HepG2 (cell line): Measurements from ENCODE around the gene ALDH3B2. TPM values are rescaled to one million over a fixed set of nuclear protein-coding genes. Genes with fewer than 3 reads are reported as not detected.

ENCODE experiments used
- CCDC6 ChIP-seq: sonication (generic); formaldehyde crosslinking; IDR thresholded peaks from 2 replicates; pipeline ENCODE4 v1.8.1; 2022; ENCODE audit warnings: mild to moderate bottlenecking, missing genetic modification reagents, moderate library complexity
- CERS6 ChIP-seq: sonication (generic); formaldehyde crosslinking; IDR thresholded peaks from 2 replicates; pipeline ENCODE4 v1.5.0; 2020; ENCODE audit warnings: missing genetic modification reagents
- HNRNPL ChIP-seq: fragments of 200-400 bp; formaldehyde crosslinking; IDR thresholded peaks from 2 replicates; pipeline ENCODE4 v1.6.1; 2017; ENCODE audit warnings: mild to moderate bottlenecking, low read depth, low read length
- HOMEZ ChIP-seq: IDR thresholded peaks from 2 replicates; pipeline ENCODE4 v1.6.1; 2016; ENCODE audit warnings: low read depth
- IRF9 ChIP-seq: sonication (generic); formaldehyde crosslinking; IDR thresholded peaks from 2 replicates; pipeline ENCODE4 v1.8.0; 2022; ENCODE audit warnings: missing genetic modification reagents, mild to moderate bottlenecking, borderline replicate concordance
- MED13 ChIP-seq: sonication (generic); formaldehyde crosslinking; IDR thresholded peaks from 2 replicates; pipeline ENCODE4 v1.5.0; 2020; ENCODE audit warnings: missing genetic modification reagents
- SATB2 ChIP-seq: sonication (generic); formaldehyde crosslinking; IDR thresholded peaks from 2 replicates; pipeline ENCODE4 v1.5.0; 2020; ENCODE audit warnings: missing genetic modification reagents
- TOE1 ChIP-seq: sonication (generic); formaldehyde crosslinking; IDR thresholded peaks from 2 replicates; pipeline ENCODE4 v1.4.0; 2020; ENCODE audit warnings: mild to moderate bottlenecking, missing genetic modification reagents
- ZBTB40 ChIP-seq, 2 experiments: fragments of 450-650 bp in 1 of 2; sonication (generic) in 1 of 2; formaldehyde crosslinking in 1 of 2; IDR thresholded peaks; 2 replicates each; pipeline versions ENCODE4 v1.6.1 to v1.8.0; 2016 to 2022; ENCODE audit warnings: antibody characterized with exemption in 1 of 2, mild to moderate bottlenecking in 1 of 2, missing genetic modification reagents in 1 of 2
- ZNF567 ChIP-seq: sonication (generic); formaldehyde crosslinking; IDR thresholded peaks from 2 replicates; pipeline ENCODE4 v1.8.1; 2023; ENCODE audit warnings: mild to moderate bottlenecking, missing genetic modification reagents, borderline replicate concordance
- ZNF703 ChIP-seq: sonication (generic); formaldehyde crosslinking; IDR thresholded peaks from 2 replicates; pipeline ENCODE4 v1.5.1; 2020; ENCODE audit warnings: missing genetic modification reagents, mild to moderate bottlenecking, moderate library complexity, borderline replicate concordance
- polyA plus RNA-seq, 8 experiments: library from polyadenylated mRNA; depleted of rRNA in 3 of 8; stranded (reverse) in 7 of 8; unstranded in 1 of 8; fragments of >200 nt; fragmentation: Illumina TruSeq in 4 of 8; extraction: Trizol in 4 of 8; gene quantifications; 2 replicates each; pipeline versions ENCODE4 v1.2.1 to v1.2.3, GENCODE V29; 2011 to 2016; ENCODE audit warnings: low read depth in 4 of 8, missing spikeins in 1 of 8, mixed read lengths in 1 of 8; ENCODE audit not compliant: insufficient read depth in 1 of 8
- total RNA-seq, 5 experiments: library from RNA; depleted of rRNA; stranded (reverse); fragments of >200 nt; fragmentation: Illumina TruSeq; extraction: Trizol; gene quantifications; 2 replicates each; pipeline ENCODE4 v1.2.3, GENCODE V29; 2016; ENCODE audit warnings: low read depth in 1 of 5

The ALDH3B2 gene
- total and polyA plus RNA-seq, 2 of the 13 experiments (the other 11 are each of a cell fraction or from before 2014, with no cell fraction given), result not detected

GRCh38 chr11:67640021-67640757 is 34.2 kb downstream of the ALDH3B2 start (continued):
- peak; percentile 57; the same call in 1 of the 2 replicates for TF ChIP-seq IRF9 (CRISPR knock-in tag)
- no peak for TF ChIP-seq TOE1 (CRISPR knock-in tag)
- no peak for TF ChIP-seq ZNF567 (CRISPR knock-in tag)
- TF ChIP-seq HNRNPL, result 0 out of 2 replicates have a peak, but pooled peaks have one; percentile 57
- peak; percentile 77; the same call in 1 of the 2 replicates for TF ChIP-seq CERS6 (CRISPR knock-in tag)
- TF ChIP-seq ZBTB40 (IDR thresholded peaks at IDR 0.05), result no peak
- peak; percentile 65; the same call in 1 of the 2 replicates for TF ChIP-seq ZBTB40 (CRISPR knock-in tag; IDR thresholded peaks at IDR 0.05)
- no peak; the same call in 1 of the 2 replicates for TF ChIP-seq CCDC6 (CRISPR knock-in tag)
- 0 out of 2 replicates have a peak, but pooled peaks have one; percentile 50 for TF ChIP-seq SATB2
- TF ChIP-seq MED13 (CRISPR knock-in tag), result 0 out of 2 replicates have a peak, but pooled peaks have one; percentile 59
- TF ChIP-seq HOMEZ (CRISPR knock-in tag), result no peak
- TF ChIP-seq ZNF703, result no peak
